Prostate gland (tissue), 2 donors: ENCODE results near the gene XNDC1N. TPM values are rescaled to one million over a fixed set of nuclear protein-coding genes. Genes with fewer than 3 reads are reported as not detected.
"Not testable (repeated sequence)": the region's sequence is repeated elsewhere in the genome, so short reads cannot be mapped to it uniquely, and the experiment has no call there.

ENCODE experiments used
- DNase-seq: peaks from one replicate; pipeline ENCODE4 v3.0.0-alpha.2; 2019; ENCODE audit warnings: low spot score
- H3K27ac ChIP-seq, 2 donors: fragments of 200-600 bp; sonication (generic); 2 replicates each; pipeline ENCODE4 v1.5.1; 2017 to 2019
- H3K27me3 ChIP-seq: fragments of 200-600 bp; sonication (generic); replicated peaks from 2 replicates; pipeline ENCODE4 v1.5.1; 2019; ENCODE audit not compliant: insufficient read depth
- H3K36me3 ChIP-seq, 2 donors: fragments of 200-600 bp; sonication (generic); 1 replicate in 1 of 2; 2 replicates in 1 of 2; pipeline versions ENCODE4 v1.5.1 to v1.8.1; 2017 to 2019
- H3K4me1 ChIP-seq: fragments of 200-600 bp; sonication (generic); replicated peaks from 2 replicates; pipeline ENCODE4 v1.5.1; 2019
- H3K4me3 ChIP-seq, 2 donors: fragments of 200-600 bp; sonication (generic); 2 replicates each; pipeline ENCODE4 v1.5.1; 2017 to 2019
- H3K9me3 ChIP-seq: fragments of 200-600 bp; sonication (generic); 2 replicates; pipeline ENCODE4 v1.5.1; 2017
- POLR2A ChIP-seq: fragments of 450-650 bp; IDR thresholded peaks from one replicate; pipeline ENCODE4 v1.6.1; 2016; ENCODE audit warnings: antibody characterized with exemption, mild to moderate bottlenecking
- POLR2AphosphoS5 ChIP-seq: sonication (generic); formaldehyde crosslinking; IDR thresholded peaks from one replicate; pipeline ENCODE4 v1.6.1; 2017; ENCODE audit warnings: antibody characterized with exemption
- WGBS: methylation state at CpG from one replicate; pipeline ENCODE4 v1.1.5; 2018; 5-methylcytosine and 5-hydroxymethylcytosine counted together
- intact Hi-C: fragments of 100-400 bp; cut with DNase I; formaldehyde crosslinking; loops from one replicate; pipeline ENCODE4 v1.14.2; 2022
- total RNA-seq, 2 donors: library from RNA; depleted of rRNA; stranded (reverse); fragments of >200 nt; gene quantifications; one replicate each; pipeline ENCODE4 v1.1.0, GENCODE V29; 2016
- TF ChIP-seq, protein P1 (sequence below), 4 experiments: fragments of 200-600 bp in 2 of 4; fragments of 450-650 bp in 2 of 4; sonication (generic) in 2 of 4; IDR thresholded peaks; 1 replicate in 3 of 4; 2 replicates in 1 of 4; pipeline ENCODE4 v1.5.1; 2016 to 2019; ENCODE audit warnings: antibody characterized with exemption in 4 of 4, mild to moderate bottlenecking in 2 of 4, moderate library complexity in 2 of 4

Gene XNDC1N
- total RNA-seq, 2 donors from 2014 or later = 4.9 to 7.7 TPM

DNA sequence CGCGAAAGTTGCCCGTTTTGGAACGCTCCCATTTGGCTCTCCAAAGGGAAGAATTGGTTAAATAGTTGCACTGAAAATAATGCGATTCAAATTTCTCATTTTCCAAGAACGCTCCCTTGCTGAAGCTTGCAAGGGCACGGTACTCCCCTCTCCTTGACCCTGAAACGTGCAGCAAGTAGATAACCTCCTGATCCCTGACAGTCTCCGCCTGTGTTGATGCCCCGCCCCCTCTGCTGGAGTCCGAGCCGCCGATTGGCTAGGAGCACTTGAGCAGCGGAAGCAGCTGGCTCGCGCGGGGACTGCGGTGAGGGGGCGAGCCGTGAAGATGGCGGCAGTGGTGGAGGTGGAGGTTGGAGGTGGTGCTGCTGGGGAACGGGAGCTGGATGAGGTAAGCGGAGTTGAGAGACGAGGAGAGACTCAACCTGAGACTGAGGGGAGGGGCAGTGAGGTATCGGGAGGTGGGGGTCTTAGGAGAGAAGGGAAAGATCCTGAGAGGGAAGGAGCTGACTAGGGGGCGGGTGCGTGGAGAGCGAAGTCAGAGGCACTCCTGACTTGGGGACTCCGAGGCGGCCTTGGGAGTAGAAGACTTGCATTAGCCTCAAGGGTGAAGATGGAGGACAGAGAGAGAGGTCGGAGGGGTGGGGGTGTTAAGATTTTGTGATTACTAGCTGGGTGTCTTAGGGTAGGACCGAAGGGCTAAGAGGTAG, 496 bp upstream of the XNDC1N start, which contains the start of gene RNF121:
Gene RNF121 (plus strand): TSS at position 310 of the 707 bp plus-strand sequence. CDS start 16 bp downstream, at position 326.
- Histone ChIP-seq H3K9me3 (no peaks in the 10 kb centered on the region), H3K36me3 (no peaks in the 10 kb centered on the region), H3K27ac (peak within 1 kb of the TSS; percentile 86 to 88), H3K4me1 (peaks cover 7% of the 10 kb centered on the region), H3K4me3 (peak within 1 kb of the TSS; percentile 71), H3K27me3 (no peaks in the 10 kb centered on the region)
- TF ChIP-seq POLR2AphosphoS5 = peak; percentile 80
- TF ChIP-seq POLR2A = no peak
- TF ChIP-seq, protein P1, sequence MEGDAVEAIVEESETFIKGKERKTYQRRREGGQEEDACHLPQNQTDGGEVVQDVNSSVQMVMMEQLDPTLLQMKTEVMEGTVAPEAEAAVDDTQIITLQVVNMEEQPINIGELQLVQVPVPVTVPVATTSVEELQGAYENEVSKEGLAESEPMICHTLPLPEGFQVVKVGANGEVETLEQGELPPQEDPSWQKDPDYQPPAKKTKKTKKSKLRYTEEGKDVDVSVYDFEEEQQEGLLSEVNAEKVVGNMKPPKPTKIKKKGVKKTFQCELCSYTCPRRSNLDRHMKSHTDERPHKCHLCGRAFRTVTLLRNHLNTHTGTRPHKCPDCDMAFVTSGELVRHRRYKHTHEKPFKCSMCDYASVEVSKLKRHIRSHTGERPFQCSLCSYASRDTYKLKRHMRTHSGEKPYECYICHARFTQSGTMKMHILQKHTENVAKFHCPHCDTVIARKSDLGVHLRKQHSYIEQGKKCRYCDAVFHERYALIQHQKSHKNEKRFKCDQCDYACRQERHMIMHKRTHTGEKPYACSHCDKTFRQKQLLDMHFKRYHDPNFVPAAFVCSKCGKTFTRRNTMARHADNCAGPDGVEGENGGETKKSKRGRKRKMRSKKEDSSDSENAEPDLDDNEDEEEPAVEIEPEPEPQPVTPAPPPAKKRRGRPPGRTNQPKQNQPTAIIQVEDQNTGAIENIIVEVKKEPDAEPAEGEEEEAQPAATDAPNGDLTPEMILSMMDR (IDR thresholded peaks at IDR 0.05) = no peak
- WGBS = under 1% methylated on average over 32 of the region's 32 CpGs
- intact Hi-C loops = no loop called here
- peak; percentile 97 for DNase-seq

DNA sequence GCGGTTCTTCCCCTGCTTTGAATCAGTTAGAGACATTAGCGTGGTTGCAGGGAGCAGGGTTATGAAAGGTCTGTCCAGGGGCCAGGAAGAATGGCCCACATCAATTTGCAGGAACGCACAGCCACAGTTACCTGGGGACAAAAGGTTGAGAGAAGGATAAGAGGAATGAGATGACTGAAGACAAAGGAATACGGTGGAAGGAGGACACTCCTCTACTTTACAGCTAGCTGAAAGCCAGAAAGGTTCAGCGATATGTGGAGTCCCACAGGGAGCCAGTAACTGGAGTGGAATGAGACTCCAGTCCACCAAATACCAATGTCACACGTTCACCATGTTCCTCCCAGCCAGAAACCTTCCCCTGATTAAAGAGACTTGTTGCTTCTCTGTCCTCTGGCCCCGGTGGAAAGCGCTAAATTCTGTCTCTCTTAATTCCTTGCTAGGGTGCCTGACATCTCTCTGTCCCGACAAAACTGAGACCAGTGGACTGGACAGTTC, 10.7 kb downstream of the XNDC1N start:
- H3K4me3 ChIP-seq = no peak overlapping the region
- H3K27me3 ChIP-seq = no peaks in the 10 kb centered on the region
- H3K9me3 ChIP-seq = no peaks in the 10 kb centered on the region
- intact Hi-C loops = no loop called here
- no peak for DNase-seq
- peaks cover 0 to 7% of the 10 kb centered on the region in 2 donors for H3K36me3 ChIP-seq
- 88% methylated on average over 9 of the region's 9 CpGs for WGBS
- no peaks in the 10 kb centered on the region for H3K4me1 ChIP-seq
- TF ChIP-seq POLR2A (no peak), POLR2AphosphoS5 (no peak)
- TF ChIP-seq, protein P1 (IDR thresholded peaks at IDR 0.05) = no peak
- H3K27ac ChIP-seq = no peak overlapping the region

DNA sequence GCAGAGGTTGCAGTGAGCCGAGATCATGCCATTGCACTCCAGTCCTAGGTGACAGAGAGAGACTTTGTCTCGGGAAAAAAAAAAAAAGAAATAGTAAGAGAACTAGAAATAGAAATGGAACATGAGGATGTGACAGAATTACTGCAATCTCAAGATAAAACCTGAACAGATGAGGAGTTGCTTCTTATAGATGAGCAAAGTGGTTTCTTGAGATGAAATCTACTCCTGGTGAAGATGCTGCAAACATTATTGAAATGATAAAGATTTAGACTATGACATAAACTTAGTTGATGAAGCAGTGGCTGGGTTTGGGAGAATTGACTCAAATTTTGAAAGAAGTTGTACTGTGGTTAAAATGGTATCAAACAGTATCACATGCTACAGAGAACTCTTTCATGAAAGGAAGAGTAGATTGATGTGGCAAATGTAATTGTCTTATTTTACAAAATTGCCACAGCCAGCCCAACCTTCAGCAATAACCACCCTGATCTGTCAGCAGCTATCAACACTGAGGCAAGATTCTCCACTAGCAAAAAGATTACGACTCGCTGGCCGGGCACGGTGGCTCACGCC, 13.7 kb downstream of the XNDC1N start:
- Histone ChIP-seq H3K4me1 (no peaks in the 10 kb centered on the region), H3K27ac (no peak overlapping the region), H3K4me3 (no peak overlapping the region), H3K36me3 (peaks cover 0 to 7% of the 10 kb centered on the region in 2 donors), H3K27me3 (no peaks in the 10 kb centered on the region), H3K9me3 (no peaks in the 10 kb centered on the region)
- WGBS = 91% methylated on average over 7 of the region's 7 CpGs
- intact Hi-C loops = no loop called here
- TF ChIP-seq, protein P1 (IDR thresholded peaks at IDR 0.05) = no peak
- TF ChIP-seq POLR2AphosphoS5 = no peak
- no peak for TF ChIP-seq POLR2A
- no peak for DNase-seq

DNA sequence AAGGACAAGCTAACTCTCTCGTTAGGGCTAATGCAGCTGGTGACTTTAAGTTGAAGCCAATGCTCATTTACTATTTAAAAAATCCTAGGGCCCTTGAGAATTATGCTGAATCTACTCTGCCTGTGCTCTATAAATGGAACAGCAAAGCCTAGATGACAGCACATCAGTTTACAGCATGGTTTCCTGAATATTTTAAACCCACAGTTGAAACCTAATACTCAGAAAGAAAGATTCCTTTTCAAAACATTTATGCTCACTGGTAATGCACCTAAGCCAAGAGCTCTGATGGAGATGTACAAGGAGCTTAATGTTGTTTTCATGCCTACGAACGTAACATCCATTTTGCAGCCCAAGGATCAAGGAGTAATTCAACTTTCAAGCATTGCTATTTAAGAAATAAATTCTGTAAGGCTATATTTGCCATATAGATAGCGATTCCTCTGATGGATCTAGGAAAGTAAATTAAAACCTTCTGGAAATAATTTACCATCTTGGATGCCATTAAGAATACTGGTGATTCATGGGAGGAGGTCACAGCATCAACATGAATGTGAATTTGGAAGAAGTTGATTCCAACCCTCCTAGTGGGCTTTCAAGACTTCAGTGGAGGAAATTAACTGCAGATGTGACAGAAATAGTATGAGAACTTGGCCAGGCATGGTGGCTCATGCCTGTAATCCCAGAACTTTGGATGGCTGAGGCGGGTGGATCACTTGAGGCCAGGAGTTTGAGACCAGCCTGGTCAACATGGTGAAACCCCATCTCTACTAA, 14.5 kb downstream of the XNDC1N start:
- Histone ChIP-seq H3K4me3 (no peak overlapping the region), H3K9me3 (no peaks in the 10 kb centered on the region), H3K36me3 (peaks cover 0 to 7% of the 10 kb centered on the region in 2 donors), H3K27ac (no peak overlapping the region), H3K4me1 (no peaks in the 10 kb centered on the region), H3K27me3 (no peaks in the 10 kb centered on the region)
- 81% methylated on average over 5 of the region's 5 CpGs for WGBS
- intact Hi-C loops = no loop called here
- DNase-seq = no peak
- TF ChIP-seq, protein P1 (IDR thresholded peaks at IDR 0.05) = no peak
- no peak for TF ChIP-seq POLR2A
- TF ChIP-seq POLR2AphosphoS5 = no peak

DNA sequence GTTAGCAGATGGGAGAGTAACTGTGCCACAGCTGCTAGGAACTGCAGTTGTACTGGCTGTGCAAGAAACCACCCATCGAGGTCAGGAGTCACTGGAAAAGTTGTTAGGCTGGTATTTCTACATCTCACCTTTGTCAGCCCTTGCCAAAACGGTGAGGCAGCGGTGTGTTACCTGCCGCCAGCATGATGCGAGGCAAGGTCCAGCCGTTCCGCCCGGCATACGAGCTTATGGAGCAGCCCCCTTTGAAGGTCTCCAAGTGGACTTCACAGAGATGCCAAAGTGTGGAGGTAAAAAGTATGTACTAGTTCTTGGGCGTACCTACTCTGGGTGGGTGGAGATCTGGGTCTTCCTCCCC, 16.4 kb downstream of the XNDC1N start:
- H3K4me3 ChIP-seq, intact Hi-C loops, DNase-seq, H3K4me1 ChIP-seq, H3K27me3 ChIP-seq, H3K36me3 ChIP-seq, H3K9me3 ChIP-seq, H3K27ac ChIP-seq: not testable (repeated sequence)
- 62% methylated on average over 10 of the region's 10 CpGs for WGBS

DNA sequence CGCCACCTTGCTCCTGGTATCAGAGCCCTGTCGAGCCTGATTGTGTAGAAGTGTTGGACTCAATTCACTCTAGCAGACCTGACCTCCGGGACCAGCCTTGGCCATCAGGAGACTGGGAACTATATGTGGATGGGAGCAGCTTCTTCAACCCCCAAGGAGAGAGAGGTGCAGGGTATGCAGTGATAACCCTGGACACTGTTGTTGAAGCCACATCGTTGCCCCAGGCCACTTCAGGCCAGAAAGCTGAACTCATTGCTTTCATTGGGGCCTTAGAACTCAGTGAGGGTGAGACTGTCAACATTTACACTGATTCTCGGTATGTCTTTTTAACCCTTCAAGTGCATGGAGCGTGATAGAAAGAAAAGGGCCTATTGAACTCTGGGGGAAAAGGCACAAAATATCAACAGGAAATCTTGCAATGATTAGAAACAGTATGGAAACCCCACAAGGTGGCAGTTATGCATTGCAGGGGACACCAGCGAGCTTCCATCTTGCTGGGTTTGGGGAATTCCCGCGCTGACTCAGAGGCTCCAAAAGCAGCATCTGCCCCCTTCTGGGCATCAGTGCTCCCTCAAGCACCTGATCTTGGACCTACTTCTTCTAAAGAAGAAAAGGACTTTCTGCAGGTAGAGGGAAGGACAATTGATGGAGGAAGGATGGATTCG, 16.9 kb downstream of the XNDC1N start:
- H3K36me3 ChIP-seq, intact Hi-C loops: not testable (repeated sequence)
- WGBS = 76% methylated on average over 10 of the region's 10 CpGs

DNA sequence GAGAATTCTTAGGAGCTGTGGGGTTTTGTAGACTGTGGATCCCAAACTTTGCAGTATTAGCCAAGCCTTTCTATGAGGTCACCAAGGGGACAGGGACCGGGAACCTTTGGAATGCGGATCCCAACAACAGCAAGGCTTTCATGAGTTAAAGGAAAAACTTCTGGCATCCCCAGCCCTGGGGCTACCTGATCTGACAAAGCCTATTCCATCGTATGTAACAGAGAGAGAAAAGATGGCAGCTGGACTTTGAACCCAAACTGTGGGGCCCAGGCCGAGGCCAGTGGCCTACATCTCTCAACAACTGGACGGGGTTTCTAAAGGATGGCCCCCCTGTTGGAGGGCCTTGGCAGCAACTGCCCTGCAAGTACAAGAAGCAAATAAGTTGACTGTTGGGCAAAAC, 17.6 kb downstream of the XNDC1N start:
- H3K27ac ChIP-seq, H3K27me3 ChIP-seq, intact Hi-C loops, DNase-seq, H3K9me3 ChIP-seq, H3K4me1 ChIP-seq, H3K36me3 ChIP-seq, H3K4me3 ChIP-seq: not testable (repeated sequence)
- WGBS = 81% methylated on average over 5 of the region's 5 CpGs

More for the DNA sequence above, 16.9 kb downstream of the XNDC1N start:
- not testable (repeated sequence) for DNase-seq, H3K27ac ChIP-seq, H3K4me1 ChIP-seq, H3K27me3 ChIP-seq, H3K9me3 ChIP-seq, H3K4me3 ChIP-seq
